ENCODE results near the gene XRN2.
"Not testable (repeated sequence)": the region's sequence is repeated elsewhere in the genome, so short reads cannot be mapped to it uniquely, and the experiment has no call there.

XRN2 gene

DNA sequence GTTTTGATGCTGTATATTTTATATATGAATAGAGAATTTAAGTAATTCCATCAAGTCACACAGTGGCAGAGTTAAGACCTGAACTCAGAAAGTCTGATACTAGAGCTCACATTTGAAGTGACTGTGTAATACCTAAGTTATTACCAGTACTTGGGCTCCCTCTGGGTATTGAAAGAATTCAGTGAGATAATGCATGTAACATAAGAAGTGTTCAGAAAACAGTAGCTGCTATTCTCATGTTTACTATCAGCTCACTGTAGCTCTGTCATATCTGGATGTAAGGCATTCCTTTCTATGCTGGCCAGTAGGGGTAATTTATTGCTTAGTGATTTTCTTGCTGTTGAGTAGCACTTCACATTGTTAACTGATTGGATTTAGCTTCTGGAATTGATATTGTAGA, 49.6 kb downstream of the XRN2 start:
- DNase-seq (ENCODE audit: low spot score): no peak

DNA sequence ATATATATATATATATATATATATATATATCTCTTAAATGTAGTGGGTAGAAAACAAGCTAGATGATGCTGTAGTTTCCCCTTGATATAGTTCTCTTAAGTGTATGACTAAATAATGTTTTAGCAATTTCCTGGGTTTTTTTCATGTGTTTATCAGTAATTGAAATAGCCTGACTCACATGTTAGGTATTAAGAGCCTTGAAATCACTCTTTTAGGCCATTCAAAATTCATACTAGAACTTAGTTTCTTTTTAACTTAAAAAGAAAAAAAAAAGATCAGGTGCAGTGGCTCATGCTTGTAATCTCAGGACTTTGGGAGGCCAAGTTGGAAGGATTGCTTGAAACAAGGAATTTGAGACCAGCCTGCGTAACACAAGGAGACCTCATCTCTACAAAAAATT, 50.1 kb downstream of the XRN2 start:
- DNase-seq (ENCODE audit: low spot score): no peak

DNA sequence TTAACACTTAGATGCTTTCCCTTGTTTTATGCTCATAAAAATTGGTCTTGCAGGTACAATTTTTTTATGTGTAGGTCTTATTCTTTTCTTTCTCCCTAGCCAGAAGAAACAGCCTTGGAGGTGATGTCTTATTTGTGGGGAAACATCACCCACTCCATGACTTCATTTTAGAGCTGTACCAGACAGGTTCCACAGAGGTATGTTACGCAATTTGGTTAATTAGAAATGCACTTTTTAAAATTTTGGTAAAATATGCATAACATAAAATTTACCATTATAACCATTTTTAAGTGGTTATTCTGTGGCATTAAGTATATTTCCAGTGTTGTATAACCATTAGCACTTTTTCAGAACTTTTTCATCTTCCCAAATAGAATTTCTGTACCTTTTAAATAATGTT, 52.9 kb downstream of the XRN2 start:
- no peak for DNase-seq (ENCODE audit: low spot score)

DNA sequence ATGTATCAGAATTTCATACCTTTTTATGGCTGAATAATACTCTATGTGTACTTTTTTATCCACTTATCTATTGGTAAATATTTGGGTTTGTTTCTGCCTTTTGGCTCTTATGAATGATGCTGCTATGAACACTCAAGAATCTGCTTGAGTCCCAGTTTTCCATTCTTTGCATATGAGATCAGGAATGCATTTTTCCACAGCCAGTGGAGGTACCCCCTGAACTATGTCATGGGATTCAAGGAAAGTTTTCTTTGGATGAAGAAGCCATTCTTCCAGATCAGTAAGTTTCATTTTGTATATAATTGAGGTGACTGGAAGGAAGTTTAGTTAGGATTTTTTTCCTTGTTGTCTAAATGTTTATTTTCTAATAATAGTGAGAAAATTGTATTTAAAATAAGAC, 53.3 kb downstream of the XRN2 start:
- DNase-seq (ENCODE audit: low spot score): no peak

DNA sequence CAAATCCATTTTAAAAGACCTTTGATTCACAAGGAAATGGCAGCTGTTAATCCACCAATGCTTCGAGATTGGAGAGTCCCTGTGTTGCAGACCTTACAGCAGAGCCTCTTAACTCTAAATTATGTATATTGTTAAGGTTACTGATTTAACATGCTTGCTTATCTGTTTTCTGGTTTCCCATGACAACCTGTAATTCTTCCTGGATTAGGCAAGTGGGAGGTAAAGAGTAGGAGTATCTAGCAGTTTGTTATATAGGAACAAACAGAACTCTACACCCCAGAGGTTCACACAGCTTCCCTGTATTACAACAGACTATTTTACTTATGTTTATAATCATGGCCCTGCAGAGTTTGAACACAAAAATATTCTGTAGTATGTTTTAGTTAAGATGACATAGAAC, 54.7 kb downstream of the XRN2 start:
- no peak for DNase-seq (ENCODE audit: low spot score)

DNA sequence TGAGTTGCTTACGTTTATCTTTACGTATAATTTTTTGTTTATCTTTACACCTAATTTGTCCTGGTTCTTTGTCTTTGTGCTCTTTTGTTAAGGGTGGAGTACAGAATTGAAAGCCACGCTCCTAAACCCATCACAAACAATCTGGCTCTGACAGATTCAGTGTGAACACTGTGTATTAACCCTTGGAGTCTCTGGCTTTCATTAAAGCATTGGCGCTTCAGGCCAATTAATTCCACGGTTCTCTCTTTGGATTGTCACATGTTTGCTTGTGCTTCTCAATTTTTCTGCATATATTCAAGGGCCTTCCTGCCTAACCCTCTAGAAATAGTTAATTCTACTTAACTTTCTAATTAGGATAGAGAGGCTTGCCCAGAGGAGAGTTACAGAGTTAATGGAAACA, 55.6 kb downstream of the XRN2 start:
- no peak for DNase-seq (ENCODE audit: low spot score)

DNA sequence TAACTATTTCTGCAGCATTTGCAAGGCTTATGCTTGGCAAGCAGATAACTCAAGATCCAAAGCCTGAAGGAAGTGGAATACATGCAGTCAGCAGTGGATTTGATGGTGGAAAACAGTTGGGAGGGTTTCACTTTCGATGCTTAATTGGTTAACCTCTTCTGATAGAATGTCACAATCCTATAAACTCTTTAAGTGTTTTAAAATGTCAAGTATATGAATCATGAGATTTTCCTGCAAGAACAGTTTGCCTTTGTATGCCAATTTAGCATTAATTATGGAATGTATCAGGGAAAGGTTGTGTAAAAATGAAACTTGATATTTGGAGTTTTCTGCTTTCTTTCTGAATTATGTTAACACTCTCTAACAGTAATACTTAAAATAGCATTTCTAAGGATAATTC, 57.6 kb downstream of the XRN2 start:
- no peak for DNase-seq (ENCODE audit: low spot score)

DNA sequence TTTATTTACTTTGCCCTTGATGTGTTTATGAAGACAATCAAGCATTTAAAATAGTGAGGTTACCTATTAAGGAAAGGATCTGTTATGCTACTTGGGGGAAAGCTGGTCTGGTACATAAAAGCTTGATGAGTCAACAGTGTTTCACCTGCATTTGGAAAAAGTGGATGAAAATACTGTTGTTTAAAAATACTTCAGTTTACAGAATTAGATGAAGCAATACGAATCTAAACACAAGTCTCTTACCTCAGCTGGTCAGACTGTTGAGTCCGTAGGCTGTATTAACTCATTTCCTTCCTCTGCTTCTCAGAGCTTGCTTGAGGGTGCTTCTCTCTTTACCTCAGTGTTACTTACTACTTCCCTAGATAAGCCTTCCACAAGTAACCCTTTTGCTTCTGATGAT, 58.1 kb downstream of the XRN2 start:
- no peak for DNase-seq (ENCODE audit: low spot score)

DNA sequence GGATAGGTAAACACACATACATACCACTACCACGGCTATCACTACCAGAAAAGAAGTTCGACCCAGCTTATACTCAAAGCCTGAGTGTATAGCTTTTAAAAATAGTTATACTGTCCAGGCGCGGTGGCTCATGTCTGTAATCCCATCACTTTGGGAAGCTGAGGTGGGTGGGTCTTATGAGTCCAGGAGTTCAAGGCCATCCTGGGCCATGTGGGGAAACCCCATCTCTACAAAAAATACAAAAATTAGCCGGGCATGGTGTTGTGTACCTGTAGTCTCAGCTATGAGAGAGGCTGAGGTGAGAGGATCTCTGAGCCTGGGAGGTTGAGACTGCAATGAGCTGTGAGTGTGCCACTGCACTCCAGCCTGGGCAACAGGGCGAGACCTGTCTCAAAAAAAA, 61.3 kb downstream of the XRN2 start:
- no peak for DNase-seq (ENCODE audit: low spot score)

DNA sequence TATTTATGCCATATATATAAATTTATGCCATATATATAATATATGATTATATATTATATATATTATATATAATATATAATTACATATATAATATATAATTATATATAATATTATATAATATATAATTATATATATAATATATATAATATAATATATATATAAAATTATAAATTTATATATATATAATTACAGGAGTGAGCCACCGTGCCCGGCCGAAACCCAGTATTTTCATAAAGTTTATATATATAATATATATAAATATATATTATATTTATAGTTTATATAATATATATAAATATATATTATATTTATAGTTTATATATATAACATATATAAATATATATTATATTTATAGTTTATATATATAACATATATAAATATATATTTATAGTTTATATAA, 62.6 kb downstream of the XRN2 start:
- DNase-seq (ENCODE audit: low spot score): no peak

DNA sequence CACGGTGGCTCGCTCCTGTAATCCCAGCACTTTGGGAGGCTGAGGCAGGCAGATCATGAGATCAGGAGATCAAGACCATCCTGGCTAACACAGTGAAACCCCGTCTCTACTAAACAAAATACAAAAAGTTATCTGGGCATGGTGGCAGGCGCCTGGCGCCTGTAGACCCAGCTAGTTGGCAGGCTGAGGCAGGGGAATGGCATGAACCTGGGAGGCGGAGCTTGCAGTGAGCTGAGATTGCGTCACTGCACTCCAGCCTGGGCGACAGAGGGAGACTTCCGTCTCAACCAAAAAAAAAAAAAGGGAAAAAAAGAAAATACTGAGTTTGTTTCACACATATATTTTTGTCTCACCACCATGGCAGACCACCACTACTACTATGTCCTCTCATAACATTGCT, 63.1 kb downstream of the XRN2 start:
- DNase-seq (ENCODE audit: low spot score): not testable (repeated sequence)

DNA sequence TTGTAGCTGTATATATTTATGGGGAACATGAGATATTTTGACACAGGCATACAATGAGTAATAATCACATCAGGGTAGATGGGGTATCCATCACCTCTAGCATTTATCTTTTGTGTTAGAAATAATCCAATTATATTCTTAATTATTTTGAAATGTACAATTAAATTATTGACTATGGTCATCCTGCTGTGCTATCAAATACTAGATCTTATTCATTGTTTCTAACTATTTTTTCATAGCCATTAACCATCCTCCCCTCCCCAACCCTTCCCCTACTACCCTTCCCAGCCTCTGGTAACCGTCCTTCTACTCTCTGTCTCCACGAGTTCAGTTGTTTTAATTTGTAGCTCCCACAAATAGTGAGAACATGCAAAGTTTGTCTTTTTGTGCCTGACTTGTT, 65.7 kb downstream of the XRN2 start:
- DNase-seq (ENCODE audit: low spot score): no peak

DNA sequence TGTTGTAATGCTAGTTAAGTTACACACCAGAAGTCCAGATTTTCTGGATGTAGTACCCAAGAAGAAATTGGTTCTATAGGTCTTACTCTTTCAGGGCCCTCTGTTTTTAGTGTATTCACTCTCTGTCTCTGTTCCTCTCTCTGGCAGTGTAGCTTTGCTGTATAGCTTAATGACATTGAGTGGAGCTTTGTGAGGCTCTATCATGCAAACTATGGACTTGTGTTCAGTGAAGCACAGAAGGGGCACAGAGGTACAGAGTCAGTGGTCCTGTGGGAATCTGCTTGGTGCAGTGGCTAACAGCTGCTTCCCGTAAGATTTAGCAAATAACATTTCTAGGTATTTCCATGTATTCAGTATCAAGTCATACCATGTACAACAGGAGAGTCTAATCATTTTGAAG, 68.1 kb downstream of the XRN2 start:
- DNase-seq (ENCODE audit: low spot score): no peak

DNA sequence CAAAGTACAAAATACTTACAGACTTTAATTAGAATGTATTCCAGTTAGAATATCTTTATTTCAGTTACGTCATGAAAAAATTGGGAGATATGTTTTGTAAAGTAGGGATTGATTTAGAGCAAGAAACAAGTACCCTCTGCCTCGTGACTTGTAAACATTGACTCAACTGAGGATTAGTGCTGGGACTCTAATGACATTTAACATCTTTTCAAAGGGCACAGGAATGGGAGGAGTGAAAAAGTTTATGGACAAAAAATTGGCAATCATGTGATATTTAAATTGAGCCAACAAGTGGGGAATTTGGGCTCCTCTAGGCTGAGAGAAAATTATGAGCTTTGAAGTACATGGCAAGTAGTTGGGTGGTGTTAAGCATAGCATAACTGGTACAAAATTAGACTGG, 68.9 kb downstream of the XRN2 start:
- no peak for DNase-seq (ENCODE audit: low spot score)

DNA sequence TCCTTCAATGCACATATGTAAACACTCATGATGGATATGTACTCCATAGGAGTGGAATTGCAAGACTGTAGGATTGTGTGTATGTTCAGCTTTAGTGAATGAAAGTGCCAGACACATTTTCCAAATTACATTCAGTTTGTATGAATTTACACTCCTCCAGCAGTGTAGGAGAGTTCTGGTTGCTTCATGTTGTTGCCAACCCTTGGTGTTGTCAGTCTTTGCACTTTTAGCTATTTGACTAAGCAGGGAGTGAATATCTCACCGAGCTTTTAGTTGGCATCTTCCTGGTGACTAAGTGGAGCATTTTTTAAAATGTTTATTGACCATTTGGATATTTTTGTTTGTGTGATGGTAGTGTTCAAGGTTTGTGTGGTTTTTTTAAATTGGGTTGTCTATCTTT, 70.3 kb downstream of the XRN2 start:
- DNase-seq (ENCODE audit: low spot score): no peak

DNA sequence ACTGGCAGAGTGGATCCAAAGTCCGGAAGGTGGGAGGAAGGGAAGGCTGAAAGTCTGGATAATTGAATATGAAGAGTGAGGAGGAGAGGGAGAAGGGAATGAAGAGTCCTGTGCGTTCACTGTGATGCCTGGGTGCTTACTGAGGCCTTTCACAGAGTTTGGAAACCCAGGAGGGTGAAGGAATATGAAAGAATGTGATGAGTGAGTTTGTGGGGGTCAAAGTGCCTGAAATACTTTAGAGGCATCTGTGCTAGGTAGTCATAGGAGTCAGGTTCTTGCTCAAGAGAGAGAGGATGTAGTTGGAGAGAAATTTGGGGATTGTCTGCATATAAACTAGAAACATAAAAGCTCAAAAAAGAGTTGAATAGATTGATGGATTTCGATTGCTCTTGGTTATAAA, 73.5 kb downstream of the XRN2 start:
- DNase-seq (ENCODE audit: low spot score): no peak

DNA sequence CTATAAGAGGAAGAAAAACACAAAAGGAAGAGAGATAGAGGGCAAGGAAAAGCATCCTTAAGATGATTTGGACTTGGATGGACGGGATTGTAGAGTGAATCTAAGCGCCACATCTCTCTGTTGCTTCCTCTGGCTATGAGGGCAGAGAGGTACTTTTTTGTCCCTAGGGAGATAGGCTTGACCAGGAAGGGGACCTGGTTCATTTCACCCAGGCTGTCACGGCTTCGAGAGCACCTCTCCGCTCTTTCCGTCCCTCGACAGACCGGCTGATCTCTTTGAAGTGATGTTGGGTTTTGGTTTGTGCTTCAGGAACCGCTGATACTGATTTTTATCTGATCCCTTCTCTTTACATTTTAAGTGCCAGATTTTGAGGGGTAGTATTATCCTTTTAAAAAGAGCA, 74.6 kb downstream of the XRN2 start:
- no peak for DNase-seq (ENCODE audit: low spot score)

DNA sequence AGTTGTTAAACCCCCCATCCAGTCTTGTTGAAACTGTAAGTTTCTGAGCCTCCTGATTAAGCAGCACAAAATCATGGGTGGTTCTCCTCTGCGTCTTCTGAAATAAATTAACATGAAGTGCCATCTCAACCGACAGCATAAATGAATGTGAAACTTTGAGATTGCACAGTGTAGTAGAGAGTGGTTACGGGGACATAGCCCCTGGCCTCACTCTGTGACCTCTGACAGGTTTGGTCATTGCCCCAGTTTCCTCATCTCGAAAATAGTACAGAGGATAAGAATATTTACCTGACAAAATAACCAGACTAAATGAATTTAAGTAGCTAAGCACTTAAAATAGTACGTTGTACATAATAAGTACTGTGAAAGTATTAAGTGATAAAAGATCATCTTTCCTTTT, 75.1 kb downstream of the XRN2 start:
- DNase-seq (ENCODE audit: low spot score): no peak

DNA sequence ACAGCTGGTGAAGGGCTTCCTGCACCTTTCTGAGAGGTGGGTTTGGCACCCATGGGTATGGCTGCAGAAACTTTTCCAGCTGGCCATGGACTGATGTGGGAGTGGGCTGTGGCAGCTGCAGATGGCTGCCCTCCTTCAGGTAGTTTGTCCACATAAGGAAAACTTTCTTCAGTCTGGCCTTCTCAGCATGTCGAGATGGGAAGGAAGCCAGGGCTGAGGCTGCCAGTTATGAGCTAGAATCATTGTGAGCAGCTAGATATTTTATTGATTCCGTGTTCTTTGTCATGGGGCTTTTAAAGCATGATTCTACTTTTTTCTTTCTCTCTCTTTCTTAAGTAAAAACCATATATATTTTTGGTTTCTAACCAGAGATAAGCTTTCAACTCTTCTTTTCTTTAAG, 77.6 kb downstream of the XRN2 start:
- no peak for DNase-seq (ENCODE audit: low spot score)

DNA sequence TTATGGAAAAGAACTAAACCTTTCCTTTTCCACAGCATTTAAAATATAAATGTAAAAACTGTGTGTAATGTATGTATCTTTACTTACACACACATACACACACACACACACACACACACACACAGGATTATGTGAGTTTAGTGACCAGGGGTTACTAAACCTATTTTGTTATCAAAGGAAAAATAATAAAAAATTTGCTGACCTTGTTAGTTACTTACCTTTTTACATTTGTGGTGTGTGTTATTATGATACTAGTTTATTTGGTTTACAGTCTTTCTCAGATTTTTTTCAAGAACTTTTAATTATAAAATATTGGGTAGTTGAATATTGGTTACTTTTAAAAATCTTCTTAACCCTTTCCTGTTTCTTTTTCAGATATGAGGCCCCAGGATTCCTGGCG, 78.5 kb downstream of the XRN2 start:
- DNase-seq (ENCODE audit: low spot score): no peak

DNA sequence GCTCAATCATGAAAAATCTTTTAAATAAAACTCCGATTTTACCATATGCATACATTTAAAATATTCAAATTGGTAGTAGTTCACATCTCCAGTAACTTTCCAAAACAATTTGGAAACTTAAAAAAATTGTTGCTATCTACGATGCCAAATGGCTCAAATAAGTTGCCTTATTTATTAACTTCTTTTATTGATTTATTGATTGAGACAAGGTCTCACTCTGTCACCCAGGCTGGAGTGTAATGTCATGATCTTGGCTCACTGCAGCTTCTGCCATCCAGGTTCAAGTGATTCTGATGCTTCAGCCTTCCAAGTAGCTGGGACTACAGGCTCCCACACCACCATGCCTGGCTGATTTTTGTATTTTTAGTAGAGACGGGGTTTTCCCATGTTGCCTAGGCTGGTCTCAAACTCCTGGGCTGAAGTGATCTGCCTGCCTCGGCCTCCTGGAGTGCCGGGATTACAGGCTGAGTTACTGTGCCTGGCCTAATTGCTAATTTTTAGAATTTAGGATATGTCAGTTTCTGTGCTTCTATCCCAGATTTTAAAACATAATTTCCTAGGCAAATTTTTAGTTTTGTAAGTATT, 81.3 kb downstream of the XRN2 start:
- DNase-seq (ENCODE audit: low spot score): no peak

DNA sequence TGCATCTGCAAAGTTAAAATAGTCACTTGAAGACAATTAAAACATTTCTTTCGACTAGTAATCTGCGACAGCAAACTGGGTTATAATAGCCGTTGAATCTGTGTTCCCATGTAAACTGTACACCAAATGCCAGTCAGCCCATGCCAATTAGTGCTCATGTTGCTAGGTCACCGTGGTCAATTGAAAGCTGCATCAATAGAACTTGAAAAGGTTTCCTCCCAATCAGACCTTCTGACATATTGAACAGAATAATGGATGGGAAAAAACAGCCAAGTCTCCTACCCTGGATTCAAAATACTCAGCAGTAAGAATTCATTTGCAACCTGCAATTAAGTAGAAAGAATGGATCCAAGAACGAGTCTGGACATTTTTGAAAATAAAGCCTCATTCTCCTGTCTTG, 83.0 kb downstream of the XRN2 start:
- DNase-seq (ENCODE audit: low spot score): no peak

DNA sequence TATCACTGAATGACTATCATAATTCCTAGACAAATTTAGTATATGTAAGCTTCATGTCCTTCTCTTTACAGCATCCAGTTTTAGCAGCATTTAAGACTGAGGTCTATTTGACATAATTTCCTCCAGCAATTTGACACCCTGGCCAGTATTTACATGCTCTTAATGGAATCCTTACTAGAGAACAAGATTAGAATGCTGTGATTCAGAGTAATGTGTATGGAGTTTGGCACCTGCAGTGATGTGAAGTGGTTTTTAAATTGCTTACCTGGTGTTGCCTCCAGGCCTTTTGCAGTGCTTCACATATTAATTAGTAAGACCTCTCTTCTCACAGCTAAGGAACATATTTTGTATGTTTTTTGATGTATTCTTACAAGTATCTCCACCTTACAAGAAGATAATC, 84.4 kb downstream of the XRN2 start:
- DNase-seq (ENCODE audit: low spot score): no peak

DNA sequence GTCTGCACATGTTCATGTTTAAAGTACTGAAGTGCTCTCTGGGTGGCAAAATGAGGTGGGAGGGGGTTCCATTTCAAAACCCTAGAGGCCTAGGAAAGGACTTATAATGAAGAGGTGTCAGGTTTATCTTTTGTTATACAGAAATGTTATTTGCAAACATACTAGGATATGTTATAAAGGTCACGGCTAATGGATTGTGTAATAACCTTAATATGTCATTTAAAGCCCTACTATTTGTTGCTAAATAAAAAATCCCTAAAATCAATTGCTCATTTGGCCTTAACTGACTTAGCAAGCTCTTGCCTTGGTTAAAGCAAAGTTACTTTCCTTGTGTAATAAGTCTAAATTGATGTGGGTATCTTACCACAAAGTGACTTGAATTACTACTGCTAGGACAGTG, 85.4 kb downstream of the XRN2 start:
- no peak for DNase-seq (ENCODE audit: low spot score)

DNA sequence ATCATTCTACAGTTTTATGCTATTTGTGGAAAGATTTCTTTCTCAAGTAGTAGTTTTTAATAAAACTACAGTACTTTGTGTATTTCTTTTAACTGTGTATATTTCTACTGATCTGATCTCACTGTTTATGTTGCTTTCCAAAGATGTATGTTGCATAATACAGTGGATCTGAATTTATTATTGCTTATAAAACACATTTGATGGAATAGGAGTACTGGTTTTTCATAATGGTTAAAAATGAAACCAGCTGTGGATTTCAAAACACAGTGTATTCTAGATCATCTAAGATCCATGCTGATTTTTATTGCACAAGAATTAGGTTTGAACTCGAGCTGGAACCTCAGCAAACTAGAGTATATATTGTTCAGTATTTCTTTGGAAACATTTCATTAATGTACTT, 86.2 kb downstream of the XRN2 start:
- DNase-seq (ENCODE audit: low spot score): no peak
